Occipital lobe (tissue), 2 donors: ENCODE data around the gene OR6B3. TPM values are rescaled to one million over a fixed set of nuclear protein-coding genes. Genes with fewer than 3 reads are reported as not detected.
"Not testable (repeated sequence)": the region's sequence is repeated elsewhere in the genome, so short reads cannot be mapped to it uniquely, and the experiment has no call there.

Source experiments
- DNase-seq: peaks from one replicate; lab custom pipeline; 2025; lab: John Stamatoyannopoulos, UW
- total RNA-seq: library from RNA; depleted of rRNA; stranded (reverse); fragments of >200 nt; gene quantifications from one replicate; pipeline ENCODE4 v1.2.3, GENCODE V29; 2014

OR6B3 gene
- total RNA-seq, 1 donor from 2014 or later: not detected

- DNase-seq: not testable (repeated sequence)
Observed at GRCh38 chr2:240044096-240044495, 9.2 kb downstream of the OR6B3 start.

GRCh38 chr2:240043279-240043989 is 9.9 kb downstream of the OR6B3 start:
- DNase-seq: no peak

GRCh38 chr2:240042740-240043139 is 10.6 kb downstream of the OR6B3 start:
- DNase-seq: no peak

GRCh38 chr2:240041363-240041762 is 12.0 kb downstream of the OR6B3 start:
- no peak for DNase-seq

GRCh38 chr2:240037358-240037757 is 16.0 kb downstream of the OR6B3 start:
- no peak for DNase-seq

- no peak for DNase-seq
Observed at GRCh38 chr2:240033330-240033678, 20.0 kb downstream of the OR6B3 start.

- DNase-seq: no peak
Observed at GRCh38 chr2:240032406-240033329, 20.7 kb downstream of the OR6B3 start.

- DNase-seq: no peak
Observed at GRCh38 chr2:240030379-240031094, 22.8 kb downstream of the OR6B3 start, which contains the start of gene OR6B2. OR6B2 (minus strand) TSS chr2:240030429; CDS start chr2:240030429, 0 bp downstream.

- DNase-seq: no peak
Observed at GRCh38 chr2:240024766-240025165, 28.6 kb downstream of the OR6B3 start.

GRCh38 chr2:240023792-240024191 is 29.5 kb downstream of the OR6B3 start:
- DNase-seq: no peak

- DNase-seq: peak; percentile 17
Observed at GRCh38 chr2:240021488-240022104, 31.7 kb downstream of the OR6B3 start.

GRCh38 chr2:240018071-240018750 is 35.1 kb downstream of the OR6B3 start:
- DNase-seq: no peak

GRCh38 chr2:240014327-240014726 is 39.0 kb downstream of the OR6B3 start:
- DNase-seq: no peak

- no peak for DNase-seq
Observed at GRCh38 chr2:240013343-240013742, 40.0 kb downstream of the OR6B3 start.

- DNase-seq: no peak
Observed at GRCh38 chr2:240002983-240003382, 50.3 kb downstream of the OR6B3 start.

GRCh38 chr2:240000671-240001070 is 52.6 kb downstream of the OR6B3 start:
- DNase-seq: no peak

- no peak for DNase-seq
Observed at GRCh38 chr2:239997686-239998409, 55.5 kb downstream of the OR6B3 start.
